Neural cell (in vitro differentiated cells): ENCODE measurements around the gene RSPO4. TPM values are rescaled to one million over a fixed set of nuclear protein-coding genes. Genes with fewer than 3 reads are reported as not detected.

Experiments used
- H2AFZ ChIP-seq: fragments of 200-600, 300-800 bp; sonication (generic), shearing (Covaris generic); 2 replicates; pipeline ENCODE4 v1.6.0; 2014; ENCODE audit warnings: low read depth, mild to moderate bottlenecking, antibody characterized with exemption, low read length, moderate library complexity
- H3F3A ChIP-seq: fragments of 200-600 bp; shearing (Covaris generic); 2 replicates; pipeline ENCODE4 v1.6.1; 2016; ENCODE audit warnings: mild to moderate bottlenecking, moderate library complexity, mixed read lengths, antibody characterized with exemption, low read length; ENCODE audit not compliant: insufficient read depth, poor library complexity, severe bottlenecking
- H3K27ac ChIP-seq: fragments of 200-600, 300-800 bp; sonication (generic), shearing (Covaris generic); 2 replicates; pipeline ENCODE4 v1.5.1; 2014; ENCODE audit warnings: mild to moderate bottlenecking, low read length, moderate library complexity
- H3K27me3 ChIP-seq: fragments of 300-800, 200-600 bp; sonication (generic), shearing (Covaris generic); 2 replicates; pipeline ENCODE4 v1.6.0; 2014; ENCODE audit warnings: mild to moderate bottlenecking, low read depth, low read length, moderate library complexity; ENCODE audit not compliant: insufficient read depth
- H3K36me3 ChIP-seq: fragments of 300-800, 200-600 bp; sonication (generic), shearing (Covaris generic); 2 replicates; pipeline ENCODE4 v1.5.1; 2014; ENCODE audit warnings: mild to moderate bottlenecking, antibody characterized with exemption, low read length, moderate library complexity; ENCODE audit not compliant: insufficient read depth
- H3K4me2 ChIP-seq: fragments of 300-800, 200-600 bp; sonication (generic), shearing (Covaris generic); 2 replicates; pipeline ENCODE4 v1.6.0; 2014; ENCODE audit warnings: mild to moderate bottlenecking, low read length
- H3K4me3 ChIP-seq: fragments of 300-800, 200-600 bp; sonication (generic), shearing (Covaris generic); 2 replicates; pipeline ENCODE4 v1.5.1; 2014; ENCODE audit warnings: mild to moderate bottlenecking, low read length, moderate library complexity
- H3K79me2 ChIP-seq: fragments of 200-600 bp; shearing (Covaris generic); replicated peaks from 2 replicates; pipeline ENCODE4 v1.6.0; 2014; ENCODE audit warnings: mild to moderate bottlenecking, low read length, moderate library complexity; ENCODE audit not compliant: insufficient read depth
- H3K9ac ChIP-seq: fragments of 300-800, 200-600 bp; sonication (generic), shearing (Covaris generic); 2 replicates; pipeline ENCODE4 v1.6.1; 2016; ENCODE audit warnings: mild to moderate bottlenecking, low read length, mixed read lengths
- H3K9me2 ChIP-seq: fragments of 200-600 bp; shearing (Covaris generic); 2 replicates; pipeline ENCODE4 v1.6.1; 2016; ENCODE audit warnings: mild to moderate bottlenecking, low read length, mixed read lengths; ENCODE audit not compliant: insufficient read depth
- H3K9me3 ChIP-seq: fragments of 200-600, 300-800 bp; sonication (generic), shearing (Covaris generic); 2 replicates; pipeline ENCODE4 v1.6.1; 2016; ENCODE audit warnings: mild to moderate bottlenecking, mixed run types, low read length, moderate library complexity, mixed read lengths
- H4K20me1 ChIP-seq: fragments of 200-600 bp; shearing (Covaris generic); 2 replicates; pipeline ENCODE4 v1.6.1; 2016; ENCODE audit warnings: mild to moderate bottlenecking, mixed run types; ENCODE audit not compliant: insufficient read depth
- EP300 ChIP-seq: fragments of 450-650 bp; conservative IDR thresholded peaks from 2 replicates; pipeline ENCODE4 v1.6.1; 2014; ENCODE audit warnings: antibody characterized with exemption, mild to moderate bottlenecking, moderate library complexity; ENCODE audit not compliant: poor library complexity, severe bottlenecking
- EZH2 ChIP-seq: fragments of 200-600, 300-800 bp; shearing (Covaris generic), sonication (generic); IDR thresholded peaks from 2 replicates; pipeline ENCODE4 v1.6.1; 2014; ENCODE audit warnings: antibody characterized with exemption, low read length, borderline replicate concordance, mild to moderate bottlenecking; ENCODE audit not compliant: insufficient read depth, poor library complexity, severe bottlenecking
- MXI1 ChIP-seq: fragments of 450-650 bp; conservative IDR thresholded peaks from 2 replicates; pipeline ENCODE4 v1.6.1; 2014; ENCODE audit warnings: antibody characterized with exemption, mild to moderate bottlenecking; ENCODE audit not compliant: poor library complexity, severe bottlenecking
- POLR2AphosphoS5 ChIP-seq: IDR thresholded peaks from 2 replicates; pipeline ENCODE4 v1.6.1; 2012
- RAD21 ChIP-seq: fragments of 450-650 bp; conservative IDR thresholded peaks from 2 replicates; pipeline ENCODE4 v1.6.1; 2014; ENCODE audit warnings: antibody characterized with exemption, mild to moderate bottlenecking, moderate library complexity
- SMC3 ChIP-seq: fragments of 450-650 bp; conservative IDR thresholded peaks from 2 replicates; pipeline ENCODE4 v1.6.1; 2014; ENCODE audit warnings: antibody characterized with exemption, mild to moderate bottlenecking, moderate library complexity; ENCODE audit not compliant: poor library complexity
- TAF1 ChIP-seq: IDR thresholded peaks from 2 replicates; pipeline ENCODE4 v1.6.1; 2012; ENCODE audit warnings: low read depth
- polyA plus RNA-seq: library from polyadenylated mRNA; depleted of rRNA; stranded (reverse); fragments of >200 nt; gene quantifications from 2 replicates; pipeline ENCODE4 v1.2.3, GENCODE V29; 2014
- TF ChIP-seq, protein P1 (sequence below): IDR thresholded peaks from 2 replicates; pipeline ENCODE4 v1.6.1; 2012; ENCODE audit warnings: borderline replicate concordance
- TF ChIP-seq, protein P2 (sequence below): fragments of 450-650 bp; IDR thresholded peaks from 2 replicates; pipeline ENCODE4 v1.5.1; 2014; ENCODE audit warnings: antibody characterized with exemption, mild to moderate bottlenecking, moderate library complexity; ENCODE audit not compliant: poor library complexity, severe bottlenecking

Gene RSPO4
- polyA plus RNA-seq, 1 donor from 2014 or later: 0.19 TPM

DNA sequence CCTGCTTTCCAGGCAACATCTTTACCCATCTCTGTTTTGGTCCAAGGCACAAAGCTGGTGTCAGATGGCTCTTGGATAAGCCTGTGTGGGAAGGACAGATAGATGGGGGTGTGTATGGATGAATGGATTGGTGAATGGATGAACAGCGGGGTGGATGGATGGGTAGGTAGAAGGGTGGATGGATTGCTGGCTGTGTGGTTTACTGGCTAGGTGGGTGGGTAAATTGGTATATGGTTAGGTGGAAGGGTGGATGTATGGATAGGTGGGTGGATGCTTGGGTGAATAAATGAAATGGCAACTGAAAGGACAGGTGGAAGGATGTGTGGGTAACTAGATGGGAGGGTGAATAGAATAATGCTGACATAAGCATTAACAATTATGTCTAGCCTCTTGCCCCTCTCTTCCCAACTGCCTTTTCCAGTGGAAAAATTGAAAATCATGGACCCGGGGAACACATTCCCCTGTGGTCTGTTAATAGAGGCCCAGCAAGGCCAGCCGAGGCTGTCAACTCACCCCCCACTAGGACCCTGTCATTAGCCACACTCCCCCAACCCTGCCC lies 43.8 kb upstream of the RSPO4 start:
- Histone ChIP-seq H3K9me3 (no peaks in the 10 kb centered on the region), H3K4me2 (no peak overlapping the region), H3K27ac (no peak overlapping the region), H3F3A (no peaks in the 10 kb centered on the region), H3K9me2 (no peaks in the 10 kb centered on the region), H3K9ac (no peak overlapping the region), H2AFZ (no peak overlapping the region), H3K36me3 (no peaks in the 10 kb centered on the region), H3K79me2 (no peaks in the 10 kb centered on the region), H4K20me1 (no peaks in the 10 kb centered on the region), H3K4me3 (no peak overlapping the region), H3K27me3 (no peaks in the 10 kb centered on the region)
- TF ChIP-seq EZH2: no peak
- no peak for TF ChIP-seq MXI1
- no peak for TF ChIP-seq POLR2AphosphoS5

DNA sequence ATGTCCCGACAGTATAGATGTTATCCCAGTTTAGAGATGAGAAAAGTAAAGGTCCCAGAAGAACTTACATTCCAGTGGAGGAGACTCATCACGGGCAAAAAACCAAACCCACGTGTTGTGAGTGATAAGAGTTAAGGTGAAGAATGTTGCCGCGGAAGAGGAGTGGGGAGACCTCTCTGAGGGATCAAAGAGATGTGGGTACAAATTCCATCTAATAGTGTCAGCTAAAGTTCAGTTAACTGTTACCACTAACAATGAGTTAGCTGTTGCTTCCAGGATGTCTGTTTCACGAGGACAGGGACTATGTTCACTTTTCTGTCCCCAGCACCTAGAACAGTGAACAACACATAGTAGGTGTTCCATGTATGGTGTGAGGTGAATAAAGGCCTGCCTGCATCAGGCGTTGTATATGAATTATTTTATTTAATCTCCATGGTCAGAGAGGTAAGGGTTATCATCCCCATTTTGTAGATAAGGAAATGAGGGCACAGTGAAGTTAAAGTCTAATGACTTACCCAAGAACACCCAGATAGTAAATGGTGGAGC lies 39.8 kb upstream of the RSPO4 start:
- Histone ChIP-seq H3K27ac (no peak overlapping the region), H3K27me3 (no peaks in the 10 kb centered on the region), H4K20me1 (no peaks in the 10 kb centered on the region), H3K4me2 (no peak overlapping the region), H3K9ac (no peak overlapping the region), H2AFZ (no peak overlapping the region), H3F3A (no peaks in the 10 kb centered on the region), H3K36me3 (no peaks in the 10 kb centered on the region), H3K9me3 (no peaks in the 10 kb centered on the region), H3K79me2 (no peaks in the 10 kb centered on the region), H3K4me3 (no peak overlapping the region), H3K9me2 (no peaks in the 10 kb centered on the region)
- TF ChIP-seq EP300 (no peak), EZH2 (no peak), POLR2AphosphoS5 (no peak), MXI1 (no peak), TAF1 (no peak), RAD21 (no peak), SMC3 (no peak)
- TF ChIP-seq, protein P1, sequence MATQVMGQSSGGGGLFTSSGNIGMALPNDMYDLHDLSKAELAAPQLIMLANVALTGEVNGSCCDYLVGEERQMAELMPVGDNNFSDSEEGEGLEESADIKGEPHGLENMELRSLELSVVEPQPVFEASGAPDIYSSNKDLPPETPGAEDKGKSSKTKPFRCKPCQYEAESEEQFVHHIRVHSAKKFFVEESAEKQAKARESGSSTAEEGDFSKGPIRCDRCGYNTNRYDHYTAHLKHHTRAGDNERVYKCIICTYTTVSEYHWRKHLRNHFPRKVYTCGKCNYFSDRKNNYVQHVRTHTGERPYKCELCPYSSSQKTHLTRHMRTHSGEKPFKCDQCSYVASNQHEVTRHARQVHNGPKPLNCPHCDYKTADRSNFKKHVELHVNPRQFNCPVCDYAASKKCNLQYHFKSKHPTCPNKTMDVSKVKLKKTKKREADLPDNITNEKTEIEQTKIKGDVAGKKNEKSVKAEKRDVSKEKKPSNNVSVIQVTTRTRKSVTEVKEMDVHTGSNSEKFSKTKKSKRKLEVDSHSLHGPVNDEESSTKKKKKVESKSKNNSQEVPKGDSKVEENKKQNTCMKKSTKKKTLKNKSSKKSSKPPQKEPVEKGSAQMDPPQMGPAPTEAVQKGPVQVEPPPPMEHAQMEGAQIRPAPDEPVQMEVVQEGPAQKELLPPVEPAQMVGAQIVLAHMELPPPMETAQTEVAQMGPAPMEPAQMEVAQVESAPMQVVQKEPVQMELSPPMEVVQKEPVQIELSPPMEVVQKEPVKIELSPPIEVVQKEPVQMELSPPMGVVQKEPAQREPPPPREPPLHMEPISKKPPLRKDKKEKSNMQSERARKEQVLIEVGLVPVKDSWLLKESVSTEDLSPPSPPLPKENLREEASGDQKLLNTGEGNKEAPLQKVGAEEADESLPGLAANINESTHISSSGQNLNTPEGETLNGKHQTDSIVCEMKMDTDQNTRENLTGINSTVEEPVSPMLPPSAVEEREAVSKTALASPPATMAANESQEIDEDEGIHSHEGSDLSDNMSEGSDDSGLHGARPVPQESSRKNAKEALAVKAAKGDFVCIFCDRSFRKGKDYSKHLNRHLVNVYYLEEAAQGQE: no peak
- TF ChIP-seq, protein P2, sequence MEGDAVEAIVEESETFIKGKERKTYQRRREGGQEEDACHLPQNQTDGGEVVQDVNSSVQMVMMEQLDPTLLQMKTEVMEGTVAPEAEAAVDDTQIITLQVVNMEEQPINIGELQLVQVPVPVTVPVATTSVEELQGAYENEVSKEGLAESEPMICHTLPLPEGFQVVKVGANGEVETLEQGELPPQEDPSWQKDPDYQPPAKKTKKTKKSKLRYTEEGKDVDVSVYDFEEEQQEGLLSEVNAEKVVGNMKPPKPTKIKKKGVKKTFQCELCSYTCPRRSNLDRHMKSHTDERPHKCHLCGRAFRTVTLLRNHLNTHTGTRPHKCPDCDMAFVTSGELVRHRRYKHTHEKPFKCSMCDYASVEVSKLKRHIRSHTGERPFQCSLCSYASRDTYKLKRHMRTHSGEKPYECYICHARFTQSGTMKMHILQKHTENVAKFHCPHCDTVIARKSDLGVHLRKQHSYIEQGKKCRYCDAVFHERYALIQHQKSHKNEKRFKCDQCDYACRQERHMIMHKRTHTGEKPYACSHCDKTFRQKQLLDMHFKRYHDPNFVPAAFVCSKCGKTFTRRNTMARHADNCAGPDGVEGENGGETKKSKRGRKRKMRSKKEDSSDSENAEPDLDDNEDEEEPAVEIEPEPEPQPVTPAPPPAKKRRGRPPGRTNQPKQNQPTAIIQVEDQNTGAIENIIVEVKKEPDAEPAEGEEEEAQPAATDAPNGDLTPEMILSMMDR: no peak
